GM12892 (cell line): Measurements from ENCODE around the gene CCDC6.

Source experiments
- POLR2A ChIP-seq: IDR thresholded peaks from 2 replicates; pipeline ENCODE4 v1.6.1; 2011; ENCODE audit warnings: low read depth, low read length, control low read depth
- POLR2AphosphoS5 ChIP-seq: IDR thresholded peaks from 2 replicates; pipeline ENCODE4 v1.6.1; 2011; ENCODE audit warnings: low read depth, low read length, control low read depth

DNA sequence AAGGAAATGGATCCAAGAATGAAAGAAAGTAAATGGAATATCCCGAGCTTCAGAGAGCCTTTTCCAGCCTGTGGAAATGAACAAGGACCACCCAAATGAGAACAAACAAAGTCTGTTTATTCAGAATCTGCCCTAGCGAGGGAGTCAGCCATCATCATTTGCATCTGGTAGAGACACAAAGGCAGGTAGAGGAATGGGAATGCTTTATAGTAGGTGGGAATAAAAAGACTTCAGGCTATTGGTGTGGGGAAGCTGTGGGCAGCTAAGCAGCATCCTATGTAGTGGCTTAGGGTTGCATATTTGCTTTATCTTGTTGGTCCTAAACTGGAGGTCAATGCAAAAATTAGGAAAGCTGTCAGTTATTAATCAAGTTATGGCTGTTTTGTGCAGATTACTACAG is 143.9 kb downstream of the CCDC6 start:
- TF ChIP-seq POLR2A (no peak), POLR2AphosphoS5 (no peak)
